H1 (cell line): ENCODE measurements around the gene ATP6V1B1. TPM values are rescaled to one million over a fixed set of nuclear protein-coding genes. Genes with fewer than 3 reads are reported as not detected.

Source experiments
- CTCF ChIA-PET: fragments of 300-600 bp; sonication (Branson Sonifier 250); formaldehyde crosslinking; loops from one replicate; lab custom pipeline; 2021; ENCODE audit not compliant: partially characterized antibody; lab: Charles Lee
- POLR2A ChIA-PET: fragments of 300-600 bp; sonication (Branson Sonifier 250); formaldehyde crosslinking; loops from one replicate; lab custom pipeline; 2021; ENCODE audit warnings: inconsistent platforms; ENCODE audit not compliant: partially characterized antibody; lab: Charles Lee
- DNase-seq, 2 experiments: peaks; one replicate each; pipeline versions ENCODE4 v3.0.0 to v3.0.0-alpha.2; 2010 to 2022; ENCODE audit warnings: low spot score in 2 of 2, low read depth in 1 of 2, mixed read lengths in 1 of 2
- FAIRE-seq: peaks from 2 replicates; lab custom pipeline; 2011; peaks lifted over from hg19 to GRCh38; lab: Jason Lieb, UNC
- H2AFZ ChIP-seq: 2 replicates; pipeline ENCODE4 v1.8.1; 2012; ENCODE audit warnings: low read length, inconsistent platforms
- H2AK5ac ChIP-seq: 2 replicates; pipeline ENCODE4 v1.6.1; 2013; ENCODE audit warnings: low read depth, low read length
- H2BK120ac ChIP-seq: replicated peaks from 2 replicates; pipeline ENCODE3; 2013; ENCODE audit warnings: low read depth, low read length, inconsistent platforms
- H2BK12ac ChIP-seq: 2 replicates; pipeline ENCODE4 v1.6.1; 2013; ENCODE audit warnings: low read depth, low read length
- H2BK15ac ChIP-seq: 2 replicates; pipeline ENCODE4 v1.6.1; 2013; ENCODE audit warnings: low read length
- H2BK20ac ChIP-seq: 2 replicates; pipeline ENCODE4 v1.6.1; 2013; ENCODE audit warnings: low read length
- H2BK5ac ChIP-seq: 2 replicates; pipeline ENCODE4 v1.6.1; 2013; ENCODE audit warnings: low read depth, low read length
- H3K14ac ChIP-seq: 2 replicates; pipeline ENCODE4 v1.6.1; 2013; ENCODE audit warnings: inconsistent platforms; ENCODE audit not compliant: insufficient read length
- H3K18ac ChIP-seq: 2 replicates; pipeline ENCODE4 v1.6.1; 2013; ENCODE audit warnings: low read length; ENCODE audit errors: extremely low read depth
- H3K23ac ChIP-seq: 2 replicates; pipeline ENCODE4 v1.6.1; 2013; ENCODE audit warnings: inconsistent platforms; ENCODE audit not compliant: insufficient read length
- H3K23me2 ChIP-seq: 2 replicates; pipeline ENCODE4 v1.6.1; 2013; ENCODE audit warnings: low read depth, low read length
- H3K27ac ChIP-seq: 2 replicates; pipeline ENCODE4 v1.6.1; 2011; ENCODE audit warnings: low read depth, low read length, inconsistent platforms
- H3K27me3 ChIP-seq, 4 experiments: replicated peaks in 1 of 4; 1 replicate in 1 of 4; 2 replicates in 3 of 4; pipeline versions ENCODE4 v1.6.1 to v1.8.1; 2011 to 2013; ENCODE audit warnings: low read length in 3 of 4, mild to moderate bottlenecking in 3 of 4, inconsistent platforms in 2 of 4, mixed read lengths in 2 of 4, moderate library complexity in 1 of 4; ENCODE audit not compliant: control insufficient read depth in 3 of 4, insufficient read depth in 3 of 4; ENCODE audit errors: extremely low read depth in 1 of 4
- H3K36me3 ChIP-seq, 4 experiments: 2 replicates each; pipeline versions ENCODE4 v1.6.1 to v1.8.1; 2011 to 2013; ENCODE audit warnings: mild to moderate bottlenecking in 4 of 4, low read length in 3 of 4, moderate library complexity in 2 of 4, control low read depth in 1 of 4, inconsistent platforms in 1 of 4; ENCODE audit not compliant: insufficient read depth in 4 of 4, control insufficient read depth in 2 of 4
- H3K4ac ChIP-seq: replicated peaks from 2 replicates; pipeline ENCODE3; 2013; ENCODE audit warnings: low read length, low read depth, mixed read lengths, inconsistent platforms; ENCODE audit not compliant: insufficient read length
- H3K4me1 ChIP-seq, 4 experiments: replicated peaks in 1 of 4; 1 replicate in 1 of 4; 2 replicates in 3 of 4; pipeline versions ENCODE4 v1.6.1 to v1.8.1; 2011 to 2013; ENCODE audit warnings: low read length in 3 of 4, inconsistent platforms in 2 of 4, mixed read lengths in 1 of 4; ENCODE audit not compliant: insufficient read depth in 4 of 4, control insufficient read depth in 3 of 4
- H3K4me2 ChIP-seq, 2 experiments: 2 replicates each; pipeline versions ENCODE4 v1.6.1 to v1.8.1; 2011 to 2013; ENCODE audit warnings: low read depth in 2 of 2, low read length in 2 of 2, control low read depth in 1 of 2, inconsistent platforms in 1 of 2, mild to moderate bottlenecking in 1 of 2; ENCODE audit not compliant: insufficient read depth in 1 of 2
- H3K4me3 ChIP-seq, 4 experiments: fragments of 200-600, 300-600 bp in 1 of 4; sonication (generic), shearing (Covaris generic), sonication (Bioruptor Twin) in 1 of 4; 2 replicates each; pipeline versions ENCODE4 v1.5.1 to v1.8.1; 2011 to 2016; ENCODE audit warnings: low read length in 4 of 4, low read depth in 3 of 4, control low read depth in 2 of 4, inconsistent platforms in 2 of 4, mild to moderate bottlenecking in 2 of 4, mixed read lengths in 1 of 4, moderate library complexity in 1 of 4; ENCODE audit not compliant: insufficient read depth in 2 of 4; ENCODE audit errors: extremely low read depth in 1 of 4
- H3K56ac ChIP-seq: replicated peaks from 2 replicates; pipeline ENCODE3; 2013; ENCODE audit warnings: low read depth, mild to moderate bottlenecking, mixed read lengths, low read length, inconsistent platforms; ENCODE audit not compliant: insufficient read length
- H3K79me1 ChIP-seq: 2 replicates; pipeline ENCODE4 v1.6.1; 2013; ENCODE audit warnings: low read depth, low read length, control low read depth
- H3K79me2 ChIP-seq, 2 experiments: 2 replicates each; pipeline versions ENCODE4 v1.6.1 to v1.8.1; 2012 to 2013; ENCODE audit warnings: low read length in 2 of 2, mild to moderate bottlenecking in 2 of 2, inconsistent platforms in 1 of 2; ENCODE audit not compliant: insufficient read depth in 2 of 2, control insufficient read depth in 1 of 2
- H3K9ac ChIP-seq, 4 experiments: replicated peaks in 1 of 4; 1 replicate in 1 of 4; 2 replicates in 3 of 4; pipeline versions ENCODE4 v1.6.1 to v1.8.1; 2011 to 2013; ENCODE audit warnings: low read depth in 3 of 4, low read length in 3 of 4, control low read depth in 2 of 4, mild to moderate bottlenecking in 2 of 4, moderate library complexity in 2 of 4, inconsistent platforms in 1 of 4; ENCODE audit errors: extremely low read depth in 1 of 4
- H3K9me3 ChIP-seq, 2 experiments: 2 replicates each; pipeline versions ENCODE4 v1.6.1 to v1.8.1; 2012 to 2013; ENCODE audit warnings: mild to moderate bottlenecking in 2 of 2, moderate library complexity in 2 of 2, control low read depth in 1 of 2, inconsistent platforms in 1 of 2, low read depth in 1 of 2, low read length in 1 of 2, mixed read lengths in 1 of 2; ENCODE audit not compliant: insufficient read depth in 2 of 2
- H4K20me1 ChIP-seq, 2 experiments: replicated peaks in 1 of 2; 2 replicates each; pipeline versions ENCODE3 to v1.8.1; 2011 to 2013; ENCODE audit warnings: inconsistent platforms in 2 of 2, low read length in 2 of 2, mild to moderate bottlenecking in 1 of 2; ENCODE audit not compliant: insufficient read depth in 2 of 2, control insufficient read depth in 1 of 2
- H4K5ac ChIP-seq: 2 replicates; pipeline ENCODE4 v1.6.1; 2013; ENCODE audit warnings: low read length, low read depth, mixed read lengths, inconsistent platforms; ENCODE audit not compliant: insufficient read length
- H4K8ac ChIP-seq: 2 replicates; pipeline ENCODE4 v1.8.0; 2013; ENCODE audit warnings: mild to moderate bottlenecking, moderate library complexity, low read length, inconsistent platforms; ENCODE audit not compliant: insufficient read depth; ENCODE audit errors: extremely low read depth
- H4K91ac ChIP-seq: replicated peaks from 2 replicates; pipeline ENCODE3; 2013; ENCODE audit warnings: low read length, mixed read lengths, inconsistent platforms; ENCODE audit not compliant: insufficient read length
- ASH2L ChIP-seq: fragments of 200-600, 300-600 bp; sonication (generic); IDR thresholded peaks from one replicate; pipeline ENCODE4 v1.7.1; 2017; ENCODE audit warnings: low read length
- CTBP2 ChIP-seq: IDR thresholded peaks from 2 replicates; pipeline ENCODE4 v1.7.0; 2011; ENCODE audit warnings: borderline replicate concordance, mild to moderate bottlenecking, moderate library complexity, mixed read lengths, low read length; ENCODE audit not compliant: insufficient read depth, insufficient read length
- CTCF ChIP-seq, 3 experiments: IDR thresholded peaks; 1 replicate in 2 of 3; 2 replicates in 1 of 3; pipeline versions ENCODE4 v1.5.1 to v1.6.1; 2011; ENCODE audit warnings: low read length in 3 of 3, mild to moderate bottlenecking in 3 of 3, inconsistent platforms in 2 of 3, low read depth in 1 of 3, moderate library complexity in 1 of 3; ENCODE audit not compliant: insufficient read depth in 1 of 3; ENCODE audit errors: control extremely low read depth in 1 of 3
- RAD21 ChIP-seq, 2 experiments: IDR thresholded peaks in 1 of 2; conservative IDR thresholded peaks in 1 of 2; 2 replicates each; pipeline ENCODE4 v1.6.1; 2011; ENCODE audit warnings: low read depth in 2 of 2, low read length in 2 of 2, improper control_type of control experiment in 1 of 2, inconsistent platforms in 1 of 2, mild to moderate bottlenecking in 1 of 2, moderate library complexity in 1 of 2
- RBBP5 ChIP-seq: IDR thresholded peaks from 2 replicates; pipeline ENCODE4 v1.7.1; 2012; ENCODE audit warnings: low read depth, mild to moderate bottlenecking, inconsistent platforms, low read length, moderate library complexity, borderline replicate concordance
- TBP ChIP-seq: IDR thresholded peaks from 2 replicates; pipeline ENCODE4 v1.6.1; 2011; ENCODE audit warnings: low read depth, low read length, improper control_type of control experiment
- WGBS, 2 experiments: shearing (Covaris generic) in 1 of 2; methylation state at CpG; one replicate each; pipeline versions ENCODE4 v1.1.6 to v1.1.7; 2013 to 2015; ENCODE audit warnings: low lambda C conversion rate in 2 of 2, mixed read lengths in 2 of 2, inconsistent platforms in 1 of 2, low coverage in 1 of 2, missing lambda C conversion rate in 1 of 2; ENCODE audit not compliant: insufficient replicate concordance in 2 of 2, insufficient coverage in 1 of 2, insufficient read length in 1 of 2; ENCODE audit errors: extremely low coverage in 1 of 2, missing lambda C conversion rate in 1 of 2; 5-methylcytosine and 5-hydroxymethylcytosine counted together
- polyA plus RNA-seq, 7 experiments: library from polyadenylated mRNA; depleted of rRNA in 3 of 7; stranded (reverse) in 5 of 7; unstranded in 2 of 7; fragments of >200 nt in 5 of 7; fragments of 200-250 nt in 2 of 7; gene quantifications; 1 replicate in 5 of 7; 2 replicates in 1 of 7; 4 replicates in 1 of 7; pipeline versions ENCODE4 v1.2.1 to v1.2.3, GENCODE V29; 2011 to 2013; ENCODE audit warnings: missing spikeins in 2 of 7, mixed read lengths in 2 of 7
- total RNA-seq: library from RNA; stranded (reverse); fragmentation: NEBNext Ultra II Directional; extraction: Animal tissue kit (Norgen Biotek cat#: 25700); gene quantifications from 2 replicates; pipeline ENCODE4 v1.2.1, GENCODE V29; 2021

Gene ATP6V1B1
- total and polyA plus RNA-seq, 2 of the 8 experiments (the other 6 are each of a cell fraction or from before 2014, with no cell fraction given): not detected

GRCh38 chr2:70995426-70995729, 59.7 kb downstream of the ATP6V1B1 start:
- no peak overlapping the region for H2BK20ac ChIP-seq
- H4K5ac ChIP-seq: no peak overlapping the region
- FAIRE-seq: no peak
- ChIA-PET CTCF (no interaction called here), POLR2A (no interaction called here)
- H3K4me1 ChIP-seq: peaks cover 0 to 5% (median 3%) of the 10 kb centered on the region in 4 experiments; a peak in 3 of 7 replicates
- H4K20me1 ChIP-seq: peaks cover 3 to 18% of the 10 kb centered on the region in 2 experiments
- H3K4ac ChIP-seq: no peak overlapping the region
- H3K23ac ChIP-seq: no peak overlapping the region
- no peak overlapping the region for H2AK5ac ChIP-seq
- no peak overlapping the region for H3K14ac ChIP-seq
- H3K79me1 ChIP-seq: peaks cover 13% of the 10 kb centered on the region
- no peak overlapping the region for H3K27ac ChIP-seq
- DNase-seq: no peak
- no peak overlapping the region for H3K56ac ChIP-seq
- H2AFZ ChIP-seq: peak overlapping the region; percentile 93
- peak overlapping the region; percentile 94 to 98 for H3K4me2 ChIP-seq
- peak overlapping the region in 2 of 4 experiments; percentile 10 to 25; a peak in 3 of 7 replicates for H3K9ac ChIP-seq
- peaks cover 0 to 7% (median 0%) of the 10 kb centered on the region in 4 experiments; a peak in 4 of 7 replicates for H3K27me3 ChIP-seq
- H3K9me3 ChIP-seq: no peaks in the 10 kb centered on the region
- H2BK12ac ChIP-seq: no peak overlapping the region
- no peak overlapping the region for H2BK120ac ChIP-seq
- H3K23me2 ChIP-seq: peaks cover 11% of the 10 kb centered on the region
- H4K8ac ChIP-seq: no peak overlapping the region; the same call in 1 of the 2 replicates
- no peak overlapping the region for H4K91ac ChIP-seq
- TF ChIP-seq RBBP5: 0 out of 2 replicates have a peak, but pooled peaks have one; percentile 10
- peak in 1 of 2 experiments; percentile 5; a peak in 1 of 4 replicates for TF ChIP-seq RAD21 (IDR thresholded peaks at IDR 0.05 in 1 of 2, conservative IDR thresholded peaks at IDR 0.05 in 1 of 2; ENCODE audit: low read depth in 2 of 2, low read length in 2 of 2)
- peak; percentile 29 to 65 (median 52) for TF ChIP-seq CTCF (IDR thresholded peaks at IDR 0.05; ENCODE audit: control extremely low read depth in 1 of 3, insufficient read depth in 1 of 3, low read depth in 1 of 3, low read length in 3 of 3)
- TF ChIP-seq CTBP2: no peak
- TF ChIP-seq TBP: no peak
- peak; percentile 39 for TF ChIP-seq ASH2L
- no peak overlapping the region for H3K18ac ChIP-seq
- no peaks in the 10 kb centered on the region for H3K36me3 ChIP-seq
- H2BK15ac ChIP-seq: no peak overlapping the region
- H3K79me2 ChIP-seq: peaks cover 0 to 13% of the 10 kb centered on the region in 2 experiments; a peak in 2 of 4 replicates
- H3K4me3 ChIP-seq: peak overlapping the region; percentile 71 to 90 (median 76)
- no peak overlapping the region for H2BK5ac ChIP-seq
- WGBS, 2 experiments: 7% methylated on average over 11 of the region's 11 CpGs; no CpG with 5 or more reads in 1 of the 2 experiments
